ENCODE results near the gene CUL4A. TPM values are rescaled to one million over a fixed set of nuclear protein-coding genes. Genes with fewer than 3 reads are reported as not detected.
"Not testable (repeated sequence)": the region's sequence is repeated elsewhere in the genome, so short reads cannot be mapped to it uniquely, and the experiment has no call there.

CUL4A gene
- 108 and 130 TPM in 2 replicates for total RNA-seq
- polyA plus RNA-seq (2012) = 52.7 TPM

DNA sequence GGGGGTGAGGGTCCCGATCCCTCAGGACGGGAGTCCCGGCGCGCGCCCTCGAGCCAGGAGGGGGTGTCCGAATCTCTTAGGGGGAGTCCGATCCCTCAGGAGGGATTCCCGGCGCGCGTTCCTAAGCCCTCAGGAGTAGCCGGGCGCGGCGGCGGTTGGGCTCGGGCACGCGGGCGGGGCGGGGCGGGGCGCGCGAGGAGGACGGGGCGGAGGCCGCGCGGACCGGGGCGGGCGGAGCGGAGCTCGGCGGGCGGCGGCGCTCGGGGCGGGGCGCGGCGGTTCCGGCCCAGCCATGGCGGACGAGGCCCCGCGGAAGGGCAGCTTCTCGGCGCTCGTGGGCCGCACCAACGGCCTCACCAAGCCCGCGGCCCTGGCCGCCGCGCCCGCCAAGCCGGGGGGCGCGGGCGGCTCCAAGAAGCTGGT, at the start of gene CUL4A:
CUL4A (plus strand) TSS at position 278 of the 423 bp plus-strand sequence; CDS start at position 293, 15 bp downstream.
- peak; percentile 84 for DNase-seq (ENCODE audit: low read depth)

DNA sequence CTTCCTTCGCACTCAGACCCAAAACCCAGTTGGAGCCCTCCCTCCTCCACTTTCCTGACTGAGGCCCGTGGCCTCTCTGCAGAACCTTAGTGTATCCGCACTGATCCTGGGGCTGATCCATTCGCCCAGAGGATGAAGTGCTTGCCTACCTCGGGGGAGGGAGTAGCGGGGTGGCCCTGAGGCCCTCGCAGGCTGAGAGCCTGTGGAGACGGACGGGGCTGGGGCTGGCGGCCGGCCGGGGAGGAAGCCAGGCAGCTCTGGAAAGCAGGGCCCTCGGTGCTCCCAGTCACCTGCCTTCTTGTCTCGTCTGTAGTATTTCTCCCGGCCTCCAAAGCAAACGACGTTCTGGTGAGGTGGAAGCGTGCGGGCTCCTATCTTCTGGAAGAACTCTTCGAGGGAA, 49.7 kb upstream of the CUL4A start:
- DNase-seq (ENCODE audit: low read depth) = no peak

DNA sequence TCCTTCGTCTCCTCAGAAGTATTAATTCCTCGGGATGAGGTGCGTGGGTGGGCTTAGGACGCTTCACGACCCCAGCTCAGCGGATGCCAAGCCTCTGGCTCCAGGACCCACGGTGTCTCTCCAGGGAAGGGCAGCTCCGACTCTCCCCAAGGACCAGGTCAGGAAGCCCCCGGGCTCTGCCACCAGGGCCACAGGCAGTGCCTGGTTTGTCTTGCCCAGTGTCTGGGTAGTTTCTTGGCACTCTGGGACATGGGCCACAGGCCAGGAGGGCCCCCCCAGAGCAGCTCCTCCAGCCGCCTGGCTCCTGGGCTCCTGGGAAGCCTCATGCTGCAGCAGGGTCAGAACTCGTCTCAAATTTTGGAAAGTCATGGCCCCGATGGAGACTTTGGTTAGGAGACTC, 48.4 kb upstream of the CUL4A start:
- DNase-seq (ENCODE audit: low read depth) = no peak

DNA sequence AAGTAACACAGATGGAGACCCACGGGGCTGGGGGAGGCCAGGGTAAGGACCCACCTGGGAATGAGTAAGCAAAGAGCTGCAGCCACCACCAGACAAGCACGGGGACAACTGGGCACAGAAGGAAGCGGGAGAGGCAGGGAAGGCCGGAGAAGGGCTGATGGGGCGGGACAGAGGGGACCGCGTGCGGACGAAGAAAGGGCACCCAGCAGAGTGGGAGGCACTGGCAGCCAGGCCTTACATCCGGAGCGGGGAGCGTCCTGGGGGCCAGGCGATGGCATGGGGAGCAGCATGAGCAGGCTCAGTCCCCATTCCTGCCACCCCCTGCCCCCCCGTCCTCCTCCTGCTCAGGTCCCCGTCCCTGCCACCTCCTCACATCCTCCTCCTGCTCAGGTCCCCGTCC, 48.0 kb upstream of the CUL4A start:
- no peak for DNase-seq (ENCODE audit: low read depth)

DNA sequence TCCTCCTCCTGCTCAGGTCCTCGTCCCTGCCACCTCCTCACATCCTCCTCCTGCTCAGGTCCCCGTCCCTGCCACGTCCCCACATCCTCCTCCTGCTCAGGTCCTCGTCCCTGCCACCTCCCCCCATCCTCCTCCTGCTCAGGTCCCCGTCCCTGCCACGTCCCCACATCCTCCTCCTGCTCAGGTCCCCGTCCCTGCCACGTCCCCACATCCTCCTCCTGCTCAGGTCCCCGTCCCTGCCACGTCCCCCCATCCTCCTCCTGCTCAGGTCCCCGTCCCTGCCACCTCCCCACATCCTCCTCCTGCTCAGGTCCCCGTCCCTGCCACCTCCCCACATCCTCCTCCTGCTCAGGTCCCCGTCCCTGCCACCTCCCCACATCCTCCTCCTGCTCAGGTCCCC, 47.4 kb upstream of the CUL4A start:
- DNase-seq (ENCODE audit: low read depth) = not testable (repeated sequence)

DNA sequence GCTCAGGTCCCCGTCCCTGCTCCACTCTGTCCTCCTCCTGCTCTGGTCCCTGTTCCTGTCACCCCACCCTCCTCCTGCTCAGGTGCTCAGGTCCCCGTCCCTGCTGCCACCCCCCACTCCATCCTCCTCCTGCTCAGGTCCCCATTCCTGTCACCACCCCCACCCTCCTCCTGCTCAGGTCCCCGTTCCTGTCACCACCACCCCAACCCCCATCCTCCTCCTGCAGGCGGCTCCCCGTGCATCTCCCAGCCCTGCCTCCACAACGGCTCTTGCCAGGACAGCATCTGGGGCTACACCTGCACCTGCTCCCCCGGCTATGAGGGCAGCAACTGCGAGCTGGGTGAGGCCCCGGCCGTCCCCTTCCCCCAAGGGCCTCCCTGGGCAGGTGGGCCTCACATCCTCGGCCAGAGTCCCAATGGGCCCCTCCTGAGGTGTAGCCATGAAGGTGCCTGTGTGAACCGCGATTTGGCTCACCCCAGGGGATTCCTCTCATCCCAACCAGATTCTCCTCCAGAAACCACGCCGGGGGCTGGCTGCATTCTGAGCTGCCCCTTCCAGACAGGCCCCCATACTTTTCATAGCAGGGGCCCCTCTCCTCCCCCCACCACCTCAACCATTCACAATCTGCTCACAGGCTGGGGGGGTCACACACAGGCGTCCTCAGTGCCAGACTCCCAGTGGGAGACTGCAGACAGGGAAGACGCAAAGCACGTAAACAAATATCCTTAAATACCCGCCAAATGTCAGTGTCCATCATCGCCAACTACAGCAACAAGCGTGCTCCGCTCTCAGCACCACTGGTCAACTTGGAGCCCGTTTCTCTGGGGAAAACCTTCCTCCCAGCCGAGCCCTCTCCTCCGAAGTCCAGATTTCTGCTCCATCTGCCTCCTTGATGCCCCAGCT, 46.4 kb upstream of the CUL4A start:
- peak; percentile 68 for DNase-seq (ENCODE audit: low read depth)

DNA sequence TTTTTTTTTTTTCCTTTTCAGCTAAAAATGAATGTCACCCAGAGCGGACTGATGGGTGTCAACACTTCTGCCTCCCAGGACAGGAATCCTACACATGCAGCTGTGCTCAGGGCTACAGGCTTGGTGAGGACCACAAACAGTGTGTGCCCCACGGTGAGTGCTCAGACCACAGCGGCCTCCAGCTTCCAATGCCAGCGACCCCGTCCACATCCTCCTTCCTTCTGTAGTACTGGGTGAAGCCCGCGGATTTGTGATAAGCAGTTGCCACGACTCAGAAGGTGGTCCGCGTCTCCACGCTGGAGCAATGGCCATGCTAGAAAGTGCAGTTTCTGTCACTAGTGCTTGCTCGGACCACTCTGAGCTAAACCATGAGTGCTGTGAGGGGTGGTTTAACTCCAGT, 44.9 kb upstream of the CUL4A start:
- no peak for DNase-seq (ENCODE audit: low read depth)

DNA sequence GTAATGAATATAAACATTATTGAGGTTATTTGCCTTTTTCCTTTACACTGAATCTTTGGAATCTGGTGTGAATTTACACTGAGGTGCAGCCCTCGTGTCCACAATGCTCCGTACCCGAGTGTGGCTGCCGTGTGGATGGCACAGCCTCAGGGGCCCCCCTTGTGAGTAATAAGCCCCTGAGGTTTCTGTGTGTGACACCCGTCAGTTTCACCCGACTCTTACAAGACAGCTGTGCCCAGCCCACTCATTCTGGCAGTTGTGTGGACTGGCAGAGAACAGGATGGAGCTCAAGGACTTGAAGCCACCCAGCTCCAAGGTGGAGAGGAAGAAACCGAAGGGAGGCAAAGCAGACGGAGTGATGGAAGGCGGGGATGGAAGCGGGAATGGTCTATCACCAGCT, 43.1 kb upstream of the CUL4A start:
- peak; percentile 34 for DNase-seq (ENCODE audit: low read depth)

DNA sequence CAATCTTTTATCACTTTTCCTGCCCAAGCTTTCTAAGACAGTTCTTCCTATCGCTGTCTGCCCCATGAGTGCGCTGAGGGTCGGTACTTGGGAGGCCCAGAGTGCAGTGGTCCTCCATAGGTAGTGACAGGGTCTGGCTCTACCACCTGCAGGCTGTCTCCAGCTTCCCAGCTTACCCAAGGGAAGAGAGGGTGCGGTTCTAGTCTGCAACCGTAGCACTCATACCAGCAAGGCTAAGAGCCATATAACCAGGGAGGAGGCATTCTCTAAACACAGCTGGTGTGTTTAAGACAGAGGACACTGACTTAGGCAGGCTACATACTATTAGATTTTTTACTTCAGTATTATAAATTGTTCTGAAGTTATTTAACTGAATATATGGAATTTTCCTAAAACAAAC, 42.7 kb upstream of the CUL4A start:
- no peak for DNase-seq (ENCODE audit: low read depth)

DNA sequence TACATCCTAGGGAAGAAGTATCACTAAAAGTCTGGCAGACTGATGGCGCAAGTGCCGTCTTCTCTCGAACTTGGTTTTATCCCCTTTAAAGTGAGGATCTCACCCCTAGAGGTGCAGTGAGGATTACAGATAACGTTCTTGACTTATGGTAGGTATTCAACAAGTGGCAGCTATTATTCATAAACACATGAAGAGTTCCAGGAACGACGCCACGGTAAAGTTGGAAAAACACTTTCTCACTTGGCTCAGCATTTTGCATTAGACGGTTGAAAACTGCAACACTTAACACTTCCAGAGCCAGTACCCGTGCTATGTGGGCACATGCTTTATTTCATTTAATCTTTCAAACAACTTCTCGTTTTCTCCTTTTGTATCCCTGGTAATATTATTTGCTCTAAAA, 42.3 kb upstream of the CUL4A start:
- no peak for DNase-seq (ENCODE audit: low read depth)

DNA sequence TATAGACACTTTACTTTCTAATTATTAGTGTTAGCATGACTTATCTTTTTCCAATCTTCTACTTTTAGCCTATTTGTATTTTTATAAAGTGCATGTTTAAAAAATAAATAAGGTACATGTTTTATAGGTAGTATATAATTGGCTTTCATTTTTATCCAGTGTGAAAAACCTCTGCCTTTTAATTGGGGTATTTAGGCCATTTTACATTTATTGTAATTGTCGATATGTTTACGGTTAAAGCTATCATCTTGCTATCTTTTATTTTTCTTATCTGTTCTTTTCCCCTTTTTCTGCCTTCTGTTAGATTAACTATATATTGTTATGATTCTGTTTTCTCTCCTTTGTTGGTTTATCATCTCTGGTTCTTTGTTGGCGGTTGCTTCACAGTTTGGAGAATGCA, 41.8 kb upstream of the CUL4A start:
- DNase-seq (ENCODE audit: low read depth) = no peak

DNA sequence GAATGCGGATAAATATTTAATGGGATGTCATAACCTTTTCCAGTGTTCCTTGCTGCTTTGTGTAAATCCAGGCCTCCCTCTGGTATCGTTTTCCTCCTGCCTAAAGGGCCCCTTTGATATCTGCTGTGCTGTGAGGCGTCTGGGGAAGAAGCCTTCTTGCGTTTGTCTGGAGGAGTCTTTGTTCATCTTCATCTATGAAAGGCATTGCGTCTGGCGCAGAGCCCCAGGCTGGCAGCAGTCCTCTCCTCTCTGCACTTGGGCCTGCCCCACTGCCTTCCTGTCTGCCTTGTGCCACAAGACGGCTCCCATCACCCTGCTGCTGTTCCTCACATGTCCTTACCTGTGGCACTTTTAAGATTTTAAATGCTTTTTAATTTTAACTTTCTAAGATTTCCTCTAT, 41.2 kb upstream of the CUL4A start:
- no peak for DNase-seq (ENCODE audit: low read depth)

DNA sequence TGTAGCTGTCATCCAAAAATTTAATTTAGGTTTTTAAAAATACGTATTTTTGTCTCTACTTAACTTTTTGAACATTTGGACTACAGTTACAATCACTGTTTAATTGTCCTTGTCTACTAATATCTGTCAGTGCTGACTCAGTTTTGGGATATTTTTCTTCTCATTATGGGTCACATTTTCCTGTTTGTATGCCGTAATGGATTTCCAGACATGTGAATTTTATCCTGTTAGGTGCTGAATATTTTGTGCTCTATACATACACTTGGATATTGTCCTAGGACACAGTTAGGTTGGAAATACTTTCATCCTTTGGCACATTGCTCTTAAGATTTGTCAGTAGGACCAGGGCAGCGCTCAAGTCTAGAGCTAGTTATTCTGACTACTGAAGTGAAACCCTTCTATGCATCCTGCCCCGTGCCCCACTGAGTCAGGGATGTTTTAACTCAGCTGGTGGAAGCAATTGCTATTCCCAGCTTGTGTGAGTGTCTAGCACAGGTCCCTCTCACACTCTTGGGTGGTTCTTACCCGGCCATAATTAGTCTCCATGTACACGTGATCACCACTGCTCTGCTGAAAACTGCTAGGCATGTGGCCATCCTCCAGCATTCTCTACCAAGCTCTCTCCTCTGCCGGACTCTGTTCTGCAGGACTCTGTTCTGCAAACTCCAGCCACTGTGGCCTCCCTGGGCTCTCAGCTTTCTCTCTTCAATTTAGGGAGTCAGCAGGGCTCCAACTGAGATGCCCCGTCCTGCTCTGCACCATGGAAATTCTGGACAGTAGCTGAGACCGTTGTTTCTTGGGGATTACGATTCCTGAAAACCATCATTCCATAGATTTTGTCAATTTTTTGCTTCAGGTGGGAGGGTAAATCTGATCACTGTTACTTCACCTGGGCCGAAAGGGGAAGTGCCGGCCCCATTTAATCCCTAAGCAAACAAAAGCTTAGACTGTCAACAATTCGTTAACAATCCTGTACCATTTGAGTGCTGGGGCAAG, 39.8 kb upstream of the CUL4A start:
- no peak for DNase-seq (ENCODE audit: low read depth)

DNA sequence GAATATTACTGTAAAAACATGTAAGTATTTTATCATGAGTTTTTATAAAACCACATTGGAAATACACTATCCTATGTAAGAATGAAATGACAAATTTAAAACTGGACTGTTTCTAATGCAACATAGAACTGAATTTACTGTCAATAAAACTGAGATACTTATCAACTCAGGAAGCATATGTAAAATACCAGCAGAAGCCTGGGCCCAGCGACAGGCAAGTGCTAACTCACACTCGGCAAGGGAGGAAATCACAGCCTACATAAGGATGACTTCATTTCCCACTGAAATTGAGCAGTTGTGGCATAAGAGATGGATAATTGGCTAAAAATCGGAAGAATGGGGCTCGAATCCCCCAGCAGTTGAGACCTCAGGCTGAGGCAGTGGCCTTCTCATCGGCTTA, 38.9 kb upstream of the CUL4A start:
- no peak for DNase-seq (ENCODE audit: low read depth)

DNA sequence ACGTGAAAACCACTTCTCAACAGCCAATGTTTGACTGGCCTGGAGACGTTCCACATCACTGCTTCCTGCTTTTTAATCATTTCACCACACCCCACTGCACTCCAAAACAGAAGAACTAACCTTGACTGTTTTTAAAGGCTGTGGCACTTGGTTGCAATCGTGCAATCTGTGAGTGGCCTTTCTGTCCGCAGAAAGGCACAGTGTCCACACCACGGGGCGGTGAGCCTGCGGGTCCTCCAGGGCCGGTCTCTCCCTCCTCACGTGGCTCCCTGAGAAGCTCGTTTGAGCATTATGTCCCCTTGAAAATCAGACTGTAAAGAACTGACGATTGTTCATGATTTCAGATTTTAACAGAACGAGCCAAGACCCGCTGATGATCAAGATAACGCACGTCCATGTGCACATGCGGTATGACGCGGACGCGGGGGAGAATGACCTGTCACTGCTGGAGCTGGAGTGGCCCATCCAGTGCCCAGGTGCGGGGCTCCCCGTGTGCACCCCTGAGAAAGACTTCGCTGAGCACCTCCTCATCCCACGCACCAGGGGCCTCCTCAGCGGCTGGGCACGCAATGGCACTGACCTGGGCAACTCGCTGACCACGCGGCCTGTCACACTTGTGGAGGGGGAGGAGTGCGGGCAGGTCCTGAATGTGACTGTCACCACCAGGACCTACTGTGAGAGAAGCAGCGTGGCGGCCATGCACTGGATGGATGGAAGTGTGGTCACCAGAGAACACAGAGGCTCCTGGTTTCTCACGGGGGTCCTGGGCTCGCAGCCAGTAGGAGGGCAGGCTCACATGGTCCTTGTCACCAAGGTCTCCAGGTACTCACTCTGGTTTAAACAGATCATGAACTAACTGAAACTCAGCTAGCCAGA, 37.9 kb upstream of the CUL4A start:
- DNase-seq (ENCODE audit: low read depth) = no peak

DNA sequence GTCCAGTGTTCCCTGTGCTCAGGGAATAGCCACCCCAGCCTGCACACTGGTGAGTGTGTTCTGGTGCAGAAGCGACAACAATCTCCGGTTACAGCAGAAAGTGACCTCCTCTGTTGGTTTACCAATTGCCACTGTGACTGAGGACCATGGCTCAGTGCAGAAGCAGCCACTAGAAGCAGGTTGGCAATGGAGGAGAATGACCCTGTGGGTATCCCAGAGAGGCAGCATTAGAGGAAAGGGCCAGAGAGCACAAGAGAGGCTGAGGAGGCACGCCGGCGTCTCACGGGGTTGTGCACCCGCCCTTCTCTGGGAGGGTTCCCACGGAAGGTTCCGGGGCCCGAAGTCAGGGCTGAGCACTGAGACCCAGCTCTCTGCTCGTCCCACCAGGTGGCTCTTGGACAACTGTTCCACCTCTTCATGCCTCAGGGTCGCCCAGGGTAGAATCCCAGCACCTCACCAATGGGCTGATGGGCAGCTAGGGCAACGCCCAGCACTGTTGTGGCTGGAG, 36.9 kb upstream of the CUL4A start:
- no peak for DNase-seq (ENCODE audit: low read depth)

DNA sequence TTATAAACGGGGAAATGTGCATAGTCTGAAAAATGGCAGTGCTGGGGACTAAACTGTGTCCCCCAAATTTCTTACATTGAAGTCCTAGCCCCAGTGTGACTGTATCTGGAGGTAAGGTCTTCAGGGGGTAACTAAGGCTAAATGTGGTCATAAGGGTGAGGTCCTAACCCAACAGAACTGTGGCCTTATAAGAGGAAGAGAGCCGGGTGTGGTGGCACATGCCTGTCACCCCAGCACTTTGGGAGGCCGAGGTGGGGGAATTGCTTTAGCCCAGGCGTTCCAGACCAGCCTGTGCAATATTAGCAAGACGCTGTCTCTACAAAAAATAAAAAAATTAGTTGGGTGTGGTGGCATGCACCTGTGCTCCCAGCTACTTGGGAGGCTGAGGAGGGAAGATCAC, 33.1 kb upstream of the CUL4A start:
- DNase-seq (ENCODE audit: low read depth) = no peak

DNA sequence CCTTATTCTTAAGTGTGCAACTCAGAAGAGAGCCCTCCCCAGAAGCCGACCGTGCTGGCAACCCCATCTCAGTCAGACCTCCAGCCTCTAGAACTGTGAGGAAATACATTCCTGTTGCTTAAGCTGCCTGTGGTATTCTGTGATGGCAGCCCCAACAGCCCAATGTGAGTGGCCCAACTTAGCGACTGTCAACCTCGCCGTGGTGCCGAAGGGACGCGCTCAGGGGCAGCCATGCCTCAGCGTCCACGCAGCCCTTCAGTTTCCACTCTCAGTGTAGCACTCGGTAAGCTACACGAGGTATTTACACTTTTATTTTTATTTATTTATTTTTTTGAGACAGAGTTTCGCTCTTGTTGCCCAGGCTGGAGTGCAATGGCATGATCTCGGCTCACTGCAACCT, 32.6 kb upstream of the CUL4A start:
- DNase-seq (ENCODE audit: low read depth) = no peak

DNA sequence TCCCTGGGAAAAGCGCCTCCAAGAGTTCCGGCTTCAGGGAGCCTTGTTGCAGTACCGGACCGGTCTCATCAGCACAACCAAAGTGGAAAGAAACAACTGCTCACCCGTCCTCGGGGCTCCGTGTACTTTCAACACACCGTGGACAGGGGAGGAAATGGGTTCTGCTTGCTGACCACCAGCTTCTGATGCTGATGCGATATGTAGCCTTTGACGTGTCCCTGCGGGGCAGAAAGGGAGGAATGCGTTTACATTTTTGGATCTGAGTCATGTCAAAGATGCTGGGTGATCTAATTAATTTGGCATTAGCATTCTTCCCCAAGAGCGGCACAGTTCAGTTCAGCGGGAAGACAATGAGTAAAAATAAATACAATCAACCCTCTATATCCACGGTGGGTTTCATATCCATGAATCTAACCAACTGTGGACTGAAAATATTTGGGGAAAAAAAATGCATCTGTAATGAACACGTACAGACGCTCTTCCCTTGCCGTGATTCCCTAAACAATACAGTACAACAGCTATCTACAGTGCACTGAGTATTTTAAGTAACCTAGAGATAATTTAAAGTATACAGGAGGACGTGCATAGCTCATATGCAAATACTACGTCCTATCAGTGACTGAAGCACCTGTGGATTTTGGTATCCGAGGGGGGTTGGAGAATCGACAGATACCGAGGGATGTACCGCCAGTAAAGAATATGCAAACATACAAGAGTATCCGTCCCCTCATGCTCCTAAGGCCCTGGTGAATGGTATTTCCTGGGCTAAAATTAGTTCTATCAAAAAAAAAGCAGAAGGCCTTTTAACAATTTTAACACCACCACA, 31.1 kb upstream of the CUL4A start:
- peak; percentile 66 for DNase-seq (ENCODE audit: low read depth)

DNA sequence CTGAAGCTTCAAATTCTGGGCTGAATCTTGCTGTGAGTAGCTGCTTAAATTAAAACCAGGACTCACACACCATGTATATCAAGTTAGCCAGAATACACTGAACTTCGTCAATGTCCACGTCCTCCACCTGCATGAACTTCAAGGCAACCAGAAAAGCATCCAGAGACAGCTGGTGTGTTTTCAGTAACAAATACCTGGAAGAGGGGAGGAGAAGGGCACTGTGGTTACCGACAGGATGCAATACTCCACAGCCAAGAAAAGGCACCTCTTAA, 30.6 kb upstream of the CUL4A start:
- no peak for DNase-seq (ENCODE audit: low read depth)
